Measurements from ENCODE around the gene IGDCC3. TPM values are rescaled to one million over a fixed set of nuclear protein-coding genes. Genes with fewer than 3 reads are reported as not detected.

Gene IGDCC3
- total RNA-seq, 1 donor: not detected

DNA sequence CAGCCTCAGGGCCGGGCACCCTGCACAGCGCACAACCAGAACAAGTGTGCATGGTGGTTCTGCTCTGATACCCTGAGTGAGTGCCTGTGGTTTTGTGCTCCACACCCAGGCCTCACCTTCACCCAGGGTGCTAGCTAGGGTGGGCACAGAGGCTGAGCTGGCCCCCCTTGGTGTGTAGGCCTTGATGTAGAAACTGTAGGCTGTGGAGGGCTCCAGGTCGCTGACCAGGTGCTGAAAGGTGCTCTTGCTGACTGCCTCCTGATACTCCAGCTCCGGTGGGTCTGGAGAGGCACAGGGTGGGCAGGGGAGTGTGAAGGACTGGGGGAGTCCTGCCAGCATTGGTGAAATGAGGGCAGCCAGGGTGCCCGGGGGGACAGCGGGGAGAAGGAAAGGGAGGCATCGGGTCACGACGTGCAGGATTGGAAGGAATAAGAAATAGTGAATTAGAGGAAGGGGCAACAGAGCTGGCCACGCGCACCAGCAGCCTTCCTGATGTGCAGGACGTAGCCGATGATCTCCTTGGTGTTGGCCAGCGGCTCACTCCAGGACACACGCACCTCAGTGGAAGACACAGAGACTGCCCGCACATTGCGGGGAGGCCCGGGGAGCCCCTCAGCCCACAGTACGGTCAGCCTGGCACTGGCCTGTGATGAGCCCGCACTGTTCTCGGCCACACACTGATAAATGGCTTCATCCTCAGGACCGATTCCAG is 46.7 kb downstream of the IGDCC3 start:
- no peak for DNase-seq (ENCODE audit: low read depth in 2 of 3, low spot score in 2 of 3)

GRCh38 chr15:65329984-65330735 is 47.6 kb downstream of the IGDCC3 start:
- no peak for DNase-seq (ENCODE audit: low read depth in 2 of 3, low spot score in 2 of 3)

- DNase-seq (ENCODE audit: low read depth in 2 of 3, low spot score in 2 of 3): no peak
Measured at GRCh38 chr15:65329288-65329983, 48.4 kb downstream of the IGDCC3 start.

DNA sequence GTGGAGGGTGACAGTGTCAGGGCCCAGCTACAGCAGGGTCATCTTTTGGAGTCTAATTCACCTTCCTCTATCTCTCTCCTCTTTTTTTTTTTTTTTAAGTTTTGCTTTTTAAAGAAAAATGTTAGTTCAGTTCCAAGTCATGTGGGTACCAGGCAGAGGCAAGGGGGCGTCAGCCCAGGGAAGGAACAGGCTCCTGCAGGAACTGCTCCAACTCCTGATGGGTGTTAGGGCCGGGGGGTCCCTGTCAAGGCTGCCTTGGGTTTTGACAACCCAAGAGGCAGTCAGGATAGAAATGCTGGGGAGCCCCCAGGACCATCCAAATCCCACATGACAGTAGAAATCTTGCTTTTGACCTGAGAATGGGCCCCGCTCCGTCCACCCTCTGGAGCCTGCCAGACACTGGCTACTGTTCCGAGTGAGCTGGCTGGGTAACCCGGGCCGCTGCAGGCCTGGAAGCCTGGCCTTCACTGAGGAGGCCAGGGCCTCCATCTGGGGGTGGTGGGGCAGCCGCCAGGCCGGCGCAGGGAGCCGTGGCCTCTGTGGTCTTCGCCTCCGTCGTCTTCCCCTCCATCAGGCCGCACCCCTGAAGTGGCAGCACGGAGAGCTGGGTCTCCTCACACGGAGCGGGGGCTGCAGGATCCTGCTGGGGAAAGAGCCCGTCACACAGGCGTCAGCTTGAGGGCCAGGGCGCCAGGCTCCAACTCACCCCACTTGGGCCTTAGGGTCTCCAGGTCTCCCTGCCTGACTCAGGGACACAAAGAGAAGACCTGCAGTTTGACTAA is 49.1 kb downstream of the IGDCC3 start:
- DNase-seq (ENCODE audit: low read depth in 2 of 3, low spot score in 2 of 3): no peak

DNA sequence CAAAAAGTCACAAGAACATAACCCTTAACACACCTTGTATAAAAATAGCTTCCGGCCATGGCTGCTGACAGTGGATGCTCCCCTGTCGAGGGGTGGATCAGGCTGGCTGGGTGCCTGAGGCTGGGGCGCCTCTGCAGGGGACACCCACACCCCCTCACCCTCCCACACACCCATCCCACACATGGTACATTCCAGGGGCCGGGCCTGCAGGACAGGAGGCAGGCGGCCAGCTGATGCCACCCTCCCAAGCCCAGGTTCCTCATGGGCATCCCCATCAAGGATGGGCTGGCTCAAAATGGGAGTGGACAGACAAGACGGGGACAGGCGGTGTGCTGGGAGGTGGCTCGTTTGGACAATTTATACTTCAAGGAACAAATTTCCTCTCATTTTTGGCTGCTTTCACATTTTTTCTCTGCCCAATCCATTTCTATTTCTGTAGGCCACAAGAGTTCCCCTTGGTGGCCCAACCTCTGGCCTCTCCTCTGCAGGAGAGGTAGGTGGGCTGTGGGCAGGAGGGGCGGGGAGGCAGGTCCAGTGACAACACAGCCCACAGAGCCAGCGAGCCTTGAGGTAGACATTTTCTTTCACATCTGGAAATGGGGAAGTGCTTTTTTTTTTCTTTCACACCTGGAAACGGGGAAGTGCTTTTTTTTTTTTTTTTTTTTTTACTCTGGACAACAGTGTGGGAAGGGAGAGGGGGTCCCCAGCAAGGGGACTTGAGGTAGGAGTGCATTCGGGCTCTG is 50.0 kb downstream of the IGDCC3 start:
- DNase-seq (ENCODE audit: low read depth in 2 of 3, low spot score in 2 of 3): peak in 1 of 3 donors; percentile 45

DNA sequence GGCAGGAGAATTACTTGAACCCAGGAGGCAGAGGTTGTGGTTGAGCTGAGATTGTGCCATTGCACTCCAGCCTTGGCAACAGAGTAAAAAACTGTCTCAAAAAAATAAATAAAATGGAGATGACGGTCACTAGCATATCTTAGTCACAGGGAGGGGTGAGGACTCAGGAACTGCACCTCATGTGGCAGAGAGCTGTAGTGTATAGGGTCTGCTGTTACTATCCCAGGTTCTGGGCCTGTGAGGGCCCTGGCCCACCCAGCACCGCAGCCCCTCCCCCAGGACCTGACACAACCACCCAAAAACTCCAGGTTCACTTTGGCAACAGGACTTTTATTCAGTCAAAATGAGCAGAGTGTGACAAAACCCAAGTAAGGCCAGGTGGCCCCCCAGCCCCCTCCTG is 51.0 kb downstream of the IGDCC3 start:
- DNase-seq (ENCODE audit: low read depth in 2 of 3, low spot score in 2 of 3): no peak

DNA sequence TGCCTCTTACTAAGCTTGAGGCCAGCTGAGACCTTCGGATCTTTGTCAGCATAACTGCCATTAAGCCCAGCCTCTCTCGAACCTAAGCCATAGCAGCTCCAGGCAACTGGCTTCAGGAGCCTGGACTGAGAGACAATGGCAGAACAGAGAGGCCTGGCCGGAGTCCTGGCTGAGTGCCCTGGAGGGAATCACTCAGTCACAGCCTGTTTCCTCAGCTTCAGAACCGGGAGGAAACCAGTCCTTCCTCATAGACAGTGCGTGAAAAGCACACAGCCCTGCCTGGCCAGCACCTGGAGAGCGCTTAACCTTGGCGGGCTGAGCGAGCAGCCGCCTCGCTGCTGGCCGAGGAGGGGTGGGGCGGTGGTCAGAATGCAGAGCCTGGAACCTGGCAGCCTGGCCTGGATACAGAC is 51.7 kb downstream of the IGDCC3 start:
- peak in 1 of 3 donors; percentile 30 for DNase-seq (ENCODE audit: low read depth in 2 of 3, low spot score in 2 of 3)

DNA sequence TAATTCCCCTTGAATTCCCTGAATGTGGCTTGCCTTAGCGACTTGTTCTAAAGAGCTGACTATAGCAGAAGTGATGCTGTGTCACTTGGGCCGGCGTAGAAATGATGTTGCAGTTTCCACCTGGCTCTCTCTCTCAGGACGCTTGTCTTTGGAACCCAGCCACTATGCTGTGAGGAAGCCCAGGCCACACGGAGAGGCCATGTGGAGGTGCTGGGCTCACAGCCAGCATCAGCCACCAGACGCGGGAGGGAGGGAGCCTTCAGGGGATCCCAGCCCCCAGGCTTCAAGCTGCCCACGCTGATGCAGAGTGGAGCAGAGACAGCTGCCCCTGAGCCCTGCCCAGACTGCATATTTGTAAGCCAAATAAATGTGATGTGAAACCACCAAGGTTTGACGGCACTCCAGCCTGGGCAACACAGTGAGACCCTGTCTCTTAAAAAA is 54.7 kb downstream of the IGDCC3 start:
- DNase-seq (ENCODE audit: low read depth in 2 of 3, low spot score in 2 of 3): peak in 2 of 3 donors; percentile 86 to 98

DNA sequence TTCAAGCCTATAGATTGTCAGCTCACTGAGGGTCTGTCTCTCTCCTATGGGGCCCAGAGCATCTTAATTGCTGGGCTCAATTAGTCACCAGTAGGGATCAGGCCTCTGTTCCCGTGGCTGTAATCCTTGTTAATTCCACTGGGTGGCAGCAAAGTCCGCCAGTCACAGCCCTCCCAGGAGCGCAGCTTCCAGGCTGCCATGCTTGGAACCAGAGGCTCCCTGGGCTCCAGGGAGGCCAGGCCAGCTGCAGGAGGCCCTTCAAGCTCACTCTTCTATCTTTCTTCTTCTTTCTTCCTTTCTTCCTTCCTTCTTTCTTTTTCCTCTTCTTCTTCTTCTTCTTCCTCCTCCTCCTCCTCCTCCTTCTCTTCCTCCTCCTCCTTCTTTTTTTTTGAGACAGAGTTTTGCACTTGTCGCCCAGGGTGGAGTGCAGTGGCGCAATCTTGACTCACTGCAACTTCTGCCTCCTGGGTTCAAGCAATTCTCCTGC is 58.9 kb downstream of the IGDCC3 start:
- DNase-seq (ENCODE audit: low read depth in 2 of 3, low spot score in 2 of 3): peak in 2 of 3 donors; percentile 67 to 91

GRCh38 chr15:65312400-65312916 is 65.3 kb downstream of the IGDCC3 start:
- DNase-seq (ENCODE audit: low read depth in 2 of 3, low spot score in 2 of 3): no peak

GRCh38 chr15:65311760-65312159 is 66.0 kb downstream of the IGDCC3 start:
- no peak for DNase-seq (ENCODE audit: low read depth in 2 of 3, low spot score in 2 of 3)

GRCh38 chr15:65310431-65311137 is 67.2 kb downstream of the IGDCC3 start:
- DNase-seq (ENCODE audit: low read depth in 2 of 3, low spot score in 2 of 3): no peak

- no peak for DNase-seq (ENCODE audit: low read depth in 2 of 3, low spot score in 2 of 3)
Measured at GRCh38 chr15:65309882-65310418, 67.9 kb downstream of the IGDCC3 start.

DNA sequence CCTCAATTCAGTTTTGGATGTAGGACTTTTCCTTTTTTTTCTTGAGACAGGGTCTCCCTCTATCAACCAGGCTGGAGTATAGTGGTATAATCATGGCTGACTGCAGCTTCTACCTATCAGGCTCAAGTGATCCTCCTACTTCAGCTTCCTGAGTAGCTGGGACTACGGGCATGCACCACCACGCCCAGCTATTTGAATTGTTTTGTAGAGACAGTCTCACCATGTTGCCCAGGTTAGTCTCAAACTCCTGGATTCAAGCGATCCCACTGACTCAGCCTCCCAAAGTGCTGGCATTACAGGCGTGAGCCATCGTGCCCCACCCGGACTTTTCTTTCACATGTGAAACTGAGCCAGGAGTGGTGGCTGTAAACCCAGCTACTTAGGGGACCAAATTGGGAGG is 69.8 kb downstream of the IGDCC3 start:
- DNase-seq (ENCODE audit: low read depth in 2 of 3, low spot score in 2 of 3): no peak

DNA sequence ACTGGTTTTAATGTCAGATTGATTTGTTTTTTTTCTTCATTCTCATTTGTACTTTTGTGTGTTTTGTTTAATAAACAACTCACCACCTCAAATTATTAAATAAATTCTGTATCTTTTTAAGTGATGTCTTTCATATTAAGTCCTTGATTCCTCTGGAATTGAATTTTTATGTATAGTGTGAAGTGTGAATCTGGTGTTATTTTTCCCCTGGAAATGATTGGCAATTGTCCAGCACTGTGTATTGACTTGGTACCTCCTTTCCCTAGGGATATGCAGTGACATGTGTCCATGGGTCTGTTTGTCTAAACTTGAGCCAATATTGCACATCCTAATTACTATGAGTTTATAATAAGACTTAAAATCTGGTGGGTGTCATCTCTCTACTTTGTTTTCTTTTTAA is 71.3 kb downstream of the IGDCC3 start:
- no peak for DNase-seq (ENCODE audit: low read depth in 2 of 3, low spot score in 2 of 3)

- DNase-seq (ENCODE audit: low read depth in 2 of 3, low spot score in 2 of 3): no peak
Measured at GRCh38 chr15:65305776-65306175, 72.0 kb downstream of the IGDCC3 start.

DNA sequence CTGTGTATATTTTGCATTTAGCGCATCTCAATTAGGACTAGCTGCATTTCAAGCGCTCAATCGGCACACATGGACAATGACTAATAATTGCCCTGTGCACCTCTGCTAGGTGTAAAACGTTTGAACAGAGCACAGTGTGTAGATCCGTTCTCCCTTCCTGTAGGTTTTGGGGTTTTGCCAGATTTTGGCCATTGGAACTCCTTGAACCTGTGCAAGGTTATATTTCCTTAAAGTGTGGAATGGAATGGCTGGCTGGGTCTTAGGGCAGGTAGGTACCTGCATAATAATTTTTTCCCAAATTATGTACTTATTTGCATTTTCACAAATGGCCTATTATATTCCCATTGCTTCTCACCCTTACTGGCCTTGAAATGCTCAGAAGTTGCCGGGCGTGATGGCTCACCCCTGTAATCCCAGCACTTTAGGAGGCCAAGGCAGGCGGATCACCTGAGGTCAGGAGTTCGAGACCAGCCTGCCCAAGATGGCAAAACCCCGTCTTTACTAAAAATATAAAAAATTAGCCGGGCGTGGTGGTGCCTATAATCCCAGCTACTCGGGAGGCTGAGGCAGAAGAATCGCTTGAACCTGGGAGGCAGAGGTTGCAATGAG is 72.5 kb downstream of the IGDCC3 start:
- DNase-seq (ENCODE audit: low read depth in 2 of 3, low spot score in 2 of 3): no peak

Data from hematopoietic multipotent progenitor cell (in vitro differentiated cells).